Hindlimb muscle (tissue), 1 donor: ENCODE measurements around the gene TBC1D3L. TPM values are rescaled to one million over a fixed set of nuclear protein-coding genes. Genes with fewer than 3 reads are reported as not detected.
"Not testable (repeated sequence)": the region's sequence is repeated elsewhere in the genome, so short reads cannot be mapped to it uniquely, and the experiment has no call there.

Experiments used
- DNase-seq: peaks from one replicate; pipeline ENCODE4 v3.0.0-alpha.2; 2013
- polyA plus RNA-seq: library from polyadenylated mRNA; unstranded; fragments of 120-200 nt; gene quantifications from one replicate; pipeline ENCODE4 v1.2.1, GENCODE V29; 2013; ENCODE audit not compliant: insufficient read length

TBC1D3L gene
- 28.1 TPM for polyA plus RNA-seq

DNA sequence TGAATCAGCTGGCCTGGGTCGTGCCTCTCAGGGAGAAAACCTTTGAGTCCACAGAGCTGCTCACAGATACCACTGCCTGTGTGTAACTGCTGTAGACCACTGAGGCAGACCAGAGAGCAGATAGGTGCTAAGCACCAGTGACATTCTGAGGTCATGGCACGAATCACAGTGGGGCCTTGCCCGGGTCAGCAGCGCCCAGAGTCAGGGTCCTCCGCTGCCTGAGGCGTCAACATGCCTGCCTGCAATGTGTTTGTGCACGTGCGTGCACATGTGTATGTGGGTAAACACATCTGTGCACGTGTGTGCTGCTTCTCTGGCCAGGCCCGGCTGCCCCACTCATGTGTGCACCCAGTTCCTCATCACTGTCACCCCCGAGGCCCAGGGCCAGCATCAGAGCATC, at the start of gene TBC1D3L:
Gene TBC1D3L, minus strand, starts transcription at position 101 of the 400 bp plus-strand sequence. CDS start 1,540 bp downstream, outside the sequence.
- DNase-seq: not testable (repeated sequence)

DNA sequence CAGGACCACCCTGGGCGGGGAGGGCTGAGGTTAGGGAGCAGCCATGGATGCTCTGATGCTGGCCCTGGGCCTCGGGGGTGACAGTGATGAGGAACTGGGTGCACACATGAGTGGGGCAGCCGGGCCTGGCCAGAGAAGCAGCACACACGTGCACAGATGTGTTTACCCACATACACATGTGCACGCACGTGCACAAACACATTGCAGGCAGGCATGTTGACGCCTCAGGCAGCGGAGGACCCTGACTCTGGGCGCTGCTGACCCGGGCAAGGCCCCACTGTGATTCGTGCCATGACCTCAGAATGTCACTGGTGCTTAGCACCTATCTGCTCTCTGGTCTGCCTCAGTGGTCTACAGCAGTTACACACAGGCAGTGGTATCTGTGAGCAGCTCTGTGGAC, 14.8 kb upstream of the TBC1D3L start, which contains the start of gene TBC1D3D:
Gene TBC1D3D, plus strand, starts transcription at position 301 of the 400 bp plus-strand sequence. CDS start 1,585 bp downstream, outside the sequence.
- not testable (repeated sequence) for DNase-seq

Other genes with a start within 250 kb of the TBC1D3L start
- gene HNF1B, start 244.0 kb downstream of the TBC1D3L start, polyA plus RNA-seq: not detected
- not detected for gene TBC1D3K, start 64.6 kb downstream of the TBC1D3L start, polyA plus RNA-seq
- 1.4 TPM for gene TBC1D3D, start 14.9 kb upstream of the TBC1D3L start, polyA plus RNA-seq
- gene TBC1D3C, start 79.6 kb upstream of the TBC1D3L start, polyA plus RNA-seq: not detected
- not detected for gene TBC1D3E, start 138.9 kb upstream of the TBC1D3L start, polyA plus RNA-seq
- 0.34 TPM for gene TBC1D3, start 203.5 kb upstream of the TBC1D3L start, polyA plus RNA-seq